ENCODE measurements around the gene INA.

The INA gene

DNA sequence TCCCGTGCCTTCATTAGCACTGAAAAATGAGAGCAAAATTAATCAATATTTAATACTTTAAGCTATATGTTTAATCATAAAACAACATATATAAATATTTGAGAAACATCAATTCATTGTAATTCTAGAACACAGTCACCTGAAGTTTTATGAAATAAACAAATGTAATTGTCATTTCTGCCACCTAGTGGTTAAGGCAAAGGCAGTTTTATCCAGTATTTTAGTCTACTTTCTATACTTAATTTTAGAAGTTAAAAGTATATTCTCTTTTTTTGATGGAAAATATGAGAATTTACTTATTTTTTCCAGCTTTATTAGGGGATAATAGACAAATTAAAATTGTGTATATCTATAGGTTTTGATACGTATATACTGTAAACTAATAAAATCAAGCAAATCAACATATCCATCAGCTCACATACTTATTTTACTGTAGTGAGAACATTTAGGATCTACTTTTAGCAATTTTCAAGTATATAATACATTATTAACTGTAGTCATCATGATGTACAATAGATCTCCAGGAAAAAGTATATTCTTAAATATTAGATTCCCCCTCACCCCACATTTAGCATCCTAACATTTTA lies 57.1 kb downstream of the INA start:
- no peak overlapping the region for H3K9ac ChIP-seq (ENCODE audit: low read length)
- no peak overlapping the region for H3K4me3 ChIP-seq (ENCODE audit: low read length)
- no peaks in the 10 kb centered on the region for H3K9me3 ChIP-seq (ENCODE audit: control insufficient read depth, low read length)
- no peaks in the 10 kb centered on the region for H3K4me1 ChIP-seq (ENCODE audit: control insufficient read depth, insufficient read depth, low read length)
- H3K36me3 ChIP-seq (ENCODE audit: control insufficient read depth, insufficient read depth, low read length), result no peaks in the 10 kb centered on the region
- no peaks in the 10 kb centered on the region for H3K27me3 ChIP-seq (ENCODE audit: control insufficient read depth, insufficient read depth, low read length)

DNA sequence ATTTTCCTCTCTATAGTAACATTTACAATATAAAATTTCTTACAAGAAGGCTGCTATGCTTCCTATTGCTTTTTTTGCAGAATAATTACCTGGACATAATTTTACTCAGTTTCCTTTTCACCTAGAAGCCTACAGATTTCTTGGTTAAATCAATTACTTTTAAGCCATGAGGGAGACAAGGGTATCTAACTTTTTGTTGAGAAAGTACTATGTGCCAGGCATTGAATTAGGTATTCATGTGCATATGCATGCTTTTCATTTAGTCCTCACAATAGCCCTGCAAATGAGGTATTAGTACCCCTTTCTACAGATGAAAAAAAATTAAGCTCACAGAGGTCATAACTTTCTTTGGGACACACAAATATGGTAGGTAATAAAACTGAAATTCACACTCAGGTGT lies 57.6 kb downstream of the INA start:
- Histone ChIP-seq H3K4me1 (ENCODE audit: control insufficient read depth, insufficient read depth, low read length) (no peaks in the 10 kb centered on the region), H3K4me3 (ENCODE audit: low read length) (no peak overlapping the region), H3K9me3 (ENCODE audit: control insufficient read depth, low read length) (no peaks in the 10 kb centered on the region), H3K9ac (ENCODE audit: low read length) (no peak overlapping the region), H3K36me3 (ENCODE audit: control insufficient read depth, insufficient read depth, low read length) (no peaks in the 10 kb centered on the region), H3K27me3 (ENCODE audit: control insufficient read depth, insufficient read depth, low read length) (no peaks in the 10 kb centered on the region)

DNA sequence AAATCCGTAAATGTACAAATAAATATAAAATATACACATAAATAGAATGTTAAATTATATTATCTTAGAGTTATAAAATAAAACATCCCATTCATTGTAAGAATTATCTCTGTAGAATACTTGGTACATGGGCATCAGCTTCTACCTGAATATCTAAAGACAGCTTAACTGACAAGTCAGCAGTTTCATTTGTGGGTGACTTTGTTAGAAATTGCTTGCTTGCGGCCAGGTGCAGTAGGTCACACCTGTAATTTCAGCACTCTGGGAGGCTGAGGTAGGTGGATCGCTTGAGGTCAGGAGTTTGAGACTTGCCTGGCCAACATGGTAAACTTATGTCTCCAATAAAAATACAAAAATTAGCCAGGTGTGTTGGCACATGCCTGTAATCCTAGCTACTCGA lies 59.4 kb downstream of the INA start:
- Histone ChIP-seq H3K9me3 (ENCODE audit: control insufficient read depth, low read length) (no peaks in the 10 kb centered on the region), H3K9ac (ENCODE audit: low read length) (no peak overlapping the region), H3K4me1 (ENCODE audit: control insufficient read depth, insufficient read depth, low read length) (no peaks in the 10 kb centered on the region), H3K36me3 (ENCODE audit: control insufficient read depth, insufficient read depth, low read length) (no peaks in the 10 kb centered on the region), H3K27me3 (ENCODE audit: control insufficient read depth, insufficient read depth, low read length) (no peaks in the 10 kb centered on the region), H3K4me3 (ENCODE audit: low read length) (no peak overlapping the region)
